OCI-LY3 (cell line): ENCODE measurements around the gene CYP27B1.

Experiments
- H2AFZ ChIP-seq: fragments of 200-600, 300-600 bp; shearing (Covaris generic); 2 replicates; pipeline ENCODE4 v1.6.0; 2014; ENCODE audit warnings: antibody characterized with exemption, low read depth, low read length
- H3K27ac ChIP-seq: fragments of 200-600, 300-600 bp; sonication (generic); 2 replicates; pipeline ENCODE4 v1.5.1; 2014; ENCODE audit warnings: mild to moderate bottlenecking, low read length, moderate library complexity, mixed read lengths
- H3K27me3 ChIP-seq: fragments of 200-600, 300-600 bp; sonication (generic); 2 replicates; pipeline ENCODE4 v1.6.1; 2014; ENCODE audit warnings: low read depth, low read length, mixed read lengths
- H3K36me3 ChIP-seq: fragments of 200-600, 300-600 bp; sonication (generic); replicated peaks from 2 replicates; pipeline ENCODE3; 2014; ENCODE audit warnings: low read depth, low read length, mixed read lengths
- H3K4me1 ChIP-seq: fragments of 300-600, 200-600 bp; sonication (generic); 2 replicates; pipeline ENCODE4 v1.6.1; 2014; ENCODE audit warnings: low read length, mixed read lengths
- H3K4me2 ChIP-seq: fragments of 200-600, 300-600 bp; sonication (generic); 2 replicates; pipeline ENCODE4 v1.6.1; 2014; ENCODE audit warnings: low read length, mixed read lengths
- H3K4me3 ChIP-seq: fragments of 300-600, 200-600 bp; sonication (generic); 2 replicates; pipeline ENCODE4 v1.5.1; 2014; ENCODE audit warnings: antibody characterized with exemption, mild to moderate bottlenecking, low read length, moderate library complexity
- H3K79me2 ChIP-seq: fragments of 300-600, 200-600 bp; shearing (Covaris generic); 2 replicates; pipeline ENCODE4 v1.6.1; 2014; ENCODE audit warnings: mild to moderate bottlenecking, low read length, mixed read lengths
- H3K9ac ChIP-seq: fragments of 300-600, 200-600 bp; shearing (Covaris generic); 2 replicates; pipeline ENCODE4 v1.6.0; 2014; ENCODE audit warnings: mild to moderate bottlenecking, low read length, moderate library complexity
- H3K9me3 ChIP-seq: fragments of 200-600, 300-600 bp; shearing (Covaris generic); 2 replicates; pipeline ENCODE4 v1.6.1; 2014; ENCODE audit warnings: low read length, mixed read lengths; ENCODE audit not compliant: insufficient read depth
- H4K20me1 ChIP-seq: fragments of 200-600, 300-600 bp; sonication (generic); 2 replicates; pipeline ENCODE4 v1.6.1; 2016; ENCODE audit warnings: low read length, mixed read lengths; ENCODE audit not compliant: insufficient read depth
- CTCF ChIP-seq: fragments of 200-600, 300-600 bp; sonication (generic); IDR thresholded peaks from 2 replicates; pipeline ENCODE4 v1.5.1; 2014; ENCODE audit warnings: antibody characterized with exemption, low read length, low read depth
- EZH2phosphoT487 ChIP-seq: fragments of 200-600 bp; shearing (Covaris generic); IDR thresholded peaks from 2 replicates; pipeline ENCODE4 v1.6.1; 2018; ENCODE audit warnings: antibody characterized with exemption, mixed run types, low read depth

Gene CYP27B1

GRCh38 chr12:57809425-57809824, 42.5 kb upstream of the CYP27B1 start:
- Histone ChIP-seq H3K36me3 (peaks cover 12% of the 10 kb centered on the region), H3K4me3 (no peak overlapping the region), H4K20me1 (no peaks in the 10 kb centered on the region), H3K79me2 (no peaks in the 10 kb centered on the region), H3K4me1 (no peaks in the 10 kb centered on the region), H3K4me2 (no peak overlapping the region), H3K9me3 (no peaks in the 10 kb centered on the region), H3K9ac (no peak overlapping the region), H3K27ac (no peak overlapping the region), H2AFZ (no peak overlapping the region), H3K27me3 (no peaks in the 10 kb centered on the region)
- TF ChIP-seq CTCF (no peak), EZH2phosphoT487 (no peak)

- Histone ChIP-seq H3K27me3 (no peaks in the 10 kb centered on the region), H3K79me2 (no peaks in the 10 kb centered on the region), H3K4me1 (no peaks in the 10 kb centered on the region), H3K4me3 (no peak overlapping the region), H2AFZ (no peak overlapping the region), H3K4me2 (no peak overlapping the region), H4K20me1 (no peaks in the 10 kb centered on the region), H3K36me3 (peaks cover 12% of the 10 kb centered on the region), H3K9ac (no peak overlapping the region), H3K27ac (no peak overlapping the region), H3K9me3 (no peaks in the 10 kb centered on the region)
- TF ChIP-seq EZH2phosphoT487 (no peak), CTCF (no peak)
These were observed 41.5 kb upstream of the CYP27B1 start for GRCh38 chr12:57808351-57808750.

GRCh38 chr12:57807285-57807684, 40.4 kb upstream of the CYP27B1 start:
- H3K9me3 ChIP-seq, result no peaks in the 10 kb centered on the region
- H3K79me2 ChIP-seq, result no peaks in the 10 kb centered on the region
- no peaks in the 10 kb centered on the region for H4K20me1 ChIP-seq
- H3K4me1 ChIP-seq, result no peaks in the 10 kb centered on the region
- H3K9ac ChIP-seq, result no peak overlapping the region
- no peak overlapping the region for H2AFZ ChIP-seq
- peaks cover 12% of the 10 kb centered on the region for H3K36me3 ChIP-seq
- H3K27me3 ChIP-seq, result no peaks in the 10 kb centered on the region
- no peak overlapping the region for H3K4me2 ChIP-seq
- H3K4me3 ChIP-seq, result no peak overlapping the region
- no peak for TF ChIP-seq EZH2phosphoT487
- TF ChIP-seq CTCF, result no peak
- no peak overlapping the region for H3K27ac ChIP-seq

DNA sequence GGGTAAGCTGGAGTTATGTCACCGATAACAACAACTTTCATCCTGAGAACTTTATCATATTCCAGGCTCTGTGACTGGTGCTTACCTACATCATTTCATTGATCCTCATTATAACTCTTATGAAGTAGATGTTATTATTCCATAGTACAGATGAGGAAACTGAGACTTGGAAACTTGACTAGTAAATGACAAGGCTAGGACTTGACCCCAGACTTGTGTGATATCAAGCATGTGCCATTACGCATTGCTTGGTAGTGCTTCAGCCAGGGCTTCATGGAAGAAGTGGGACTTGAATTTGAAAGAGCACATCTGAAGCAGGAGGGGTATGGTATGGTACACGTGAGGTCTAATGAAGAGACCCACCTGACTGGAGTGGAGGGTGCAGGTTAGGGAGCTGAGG, 39.8 kb upstream of the CYP27B1 start:
- H2AFZ ChIP-seq, result no peak overlapping the region
- no peak overlapping the region for H3K4me3 ChIP-seq
- H4K20me1 ChIP-seq, result no peaks in the 10 kb centered on the region
- H3K9me3 ChIP-seq, result no peaks in the 10 kb centered on the region
- H3K36me3 ChIP-seq, result peaks cover 12% of the 10 kb centered on the region
- H3K9ac ChIP-seq, result no peak overlapping the region
- H3K4me1 ChIP-seq, result no peaks in the 10 kb centered on the region
- H3K27me3 ChIP-seq, result no peaks in the 10 kb centered on the region
- H3K27ac ChIP-seq, result no peak overlapping the region
- H3K4me2 ChIP-seq, result no peak overlapping the region
- TF ChIP-seq CTCF (no peak), EZH2phosphoT487 (no peak)
- H3K79me2 ChIP-seq, result no peaks in the 10 kb centered on the region
